GM18505 (cell line): Measurements from ENCODE around the gene SLC17A3.

Experiments
- ATAC-seq: cut with Tn5 transposase; IDR thresholded peaks from one replicate; pipeline ENCODE4 v1.9.1; 2021; ENCODE audit not compliant: unreplicated experiment
- POLR2A ChIP-seq: IDR thresholded peaks from 4 replicates; pipeline ENCODE4 v1.6.1; 2011; ENCODE audit warnings: borderline replicate concordance; ENCODE audit not compliant: insufficient read depth, insufficient read length; ENCODE audit errors: extremely low read depth

SLC17A3 gene, protein sequence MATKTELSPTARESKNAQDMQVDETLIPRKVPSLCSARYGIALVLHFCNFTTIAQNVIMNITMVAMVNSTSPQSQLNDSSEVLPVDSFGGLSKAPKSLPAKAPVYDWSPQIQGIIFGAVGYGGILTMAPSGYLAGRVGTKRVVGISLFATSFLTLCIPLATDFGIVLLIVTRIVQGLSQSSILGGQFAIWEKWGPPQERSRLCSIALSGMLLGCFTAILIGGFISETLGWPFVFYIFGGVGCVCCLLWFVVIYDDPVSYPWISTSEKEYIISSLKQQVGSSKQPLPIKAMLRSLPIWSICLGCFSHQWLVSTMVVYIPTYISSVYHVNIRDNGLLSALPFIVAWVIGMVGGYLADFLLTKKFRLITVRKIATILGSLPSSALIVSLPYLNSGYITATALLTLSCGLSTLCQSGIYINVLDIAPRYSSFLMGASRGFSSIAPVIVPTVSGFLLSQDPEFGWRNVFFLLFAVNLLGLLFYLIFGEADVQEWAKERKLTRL

DNA sequence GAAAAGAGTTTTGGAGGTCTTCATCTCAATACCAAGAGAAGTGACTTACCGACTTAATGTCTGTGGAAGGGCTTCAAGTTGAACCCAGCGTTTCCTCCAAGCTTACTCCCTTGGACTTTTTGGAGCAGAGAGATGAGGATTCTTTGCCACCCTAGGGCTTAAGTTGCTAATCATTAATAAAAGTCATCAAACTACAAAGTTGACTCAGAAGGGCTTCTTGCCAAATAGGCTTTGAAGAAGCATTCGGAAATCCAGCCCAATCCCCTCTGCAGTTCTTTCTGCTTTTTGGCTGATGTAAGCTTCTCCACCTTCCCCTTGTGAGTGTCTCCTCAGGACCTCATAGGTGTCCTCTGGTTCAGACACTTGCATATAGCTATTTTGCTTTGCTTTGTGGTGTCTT is at the start of gene SLC17A3:
Gene SLC17A3, minus strand, starts transcription at position 126 of the 400 bp plus-strand sequence. CDS start 5,856 bp downstream, outside the sequence.
- no peak for ATAC-seq
- TF ChIP-seq POLR2A, result no peak

DNA sequence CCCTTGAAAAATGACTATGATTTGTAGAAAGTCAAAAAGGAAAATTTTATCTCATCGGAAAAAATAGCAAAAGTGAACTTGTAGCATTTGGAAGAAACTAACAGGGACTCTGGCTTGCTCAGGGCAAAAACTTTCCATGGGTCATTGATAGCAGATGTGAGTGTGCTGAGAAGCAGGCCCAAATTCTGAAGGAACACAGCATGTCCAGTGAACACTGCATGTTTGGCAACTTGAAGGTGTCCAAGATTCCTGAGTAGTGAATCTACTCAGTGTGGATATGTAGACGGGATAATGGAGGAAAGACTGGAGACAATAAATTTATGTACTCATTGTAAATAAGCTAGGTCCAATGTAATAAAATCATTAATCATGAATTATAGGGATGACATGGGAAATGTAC is 48.3 kb upstream of the SLC17A3 start:
- TF ChIP-seq POLR2A, result no peak
- no peak for ATAC-seq

DNA sequence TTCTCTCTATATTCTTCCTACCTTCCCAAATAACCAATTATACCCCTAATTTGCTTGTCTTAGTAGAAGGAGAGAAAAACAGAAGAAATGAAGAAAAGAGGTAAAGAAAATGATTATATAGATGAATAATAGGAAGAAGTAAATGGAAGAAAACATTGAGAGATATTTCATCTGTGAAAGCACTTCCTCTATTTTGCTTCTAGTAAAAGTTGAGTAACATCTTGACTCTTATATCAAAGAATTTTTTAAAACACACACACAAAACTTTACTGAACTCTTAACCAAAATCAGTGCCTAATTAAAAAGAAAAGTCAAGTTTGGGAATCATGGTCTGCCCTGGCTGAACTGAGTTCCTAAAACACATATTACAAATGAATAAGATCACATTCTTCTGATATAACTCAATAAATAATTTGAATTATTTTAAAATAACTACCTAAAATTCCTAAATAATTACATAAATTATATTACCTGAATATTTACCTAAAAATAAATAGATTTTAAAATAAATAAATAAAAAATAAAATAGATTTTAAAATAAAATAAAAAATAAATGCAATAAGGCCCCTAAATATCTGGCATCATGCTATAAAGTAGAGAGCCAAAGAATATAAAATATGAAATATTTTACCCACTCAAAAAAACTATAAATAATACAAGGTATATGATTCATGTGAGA is 47.6 kb upstream of the SLC17A3 start:
- TF ChIP-seq POLR2A, result no peak
- no peak for ATAC-seq

DNA sequence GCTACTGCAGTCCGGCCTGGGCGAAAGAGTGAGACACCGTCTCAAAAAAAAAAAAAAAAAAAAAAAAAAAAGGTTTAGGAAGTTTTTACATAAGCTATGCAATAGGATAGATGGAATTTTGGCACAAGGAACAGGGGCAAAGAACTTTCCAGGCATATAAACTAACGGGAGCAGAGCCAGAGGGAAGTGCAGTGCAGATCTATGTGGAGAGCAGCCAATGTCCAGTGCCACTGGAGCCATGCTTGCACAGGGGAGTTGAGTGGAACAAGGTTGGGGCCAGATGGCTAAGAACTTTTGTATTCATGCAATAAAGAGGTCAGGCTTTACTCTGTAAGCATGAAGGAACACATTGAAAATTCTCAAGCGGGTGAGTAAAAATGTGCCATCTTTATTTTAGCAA is 45.6 kb upstream of the SLC17A3 start:
- no peak for ATAC-seq
- TF ChIP-seq POLR2A, result no peak

DNA sequence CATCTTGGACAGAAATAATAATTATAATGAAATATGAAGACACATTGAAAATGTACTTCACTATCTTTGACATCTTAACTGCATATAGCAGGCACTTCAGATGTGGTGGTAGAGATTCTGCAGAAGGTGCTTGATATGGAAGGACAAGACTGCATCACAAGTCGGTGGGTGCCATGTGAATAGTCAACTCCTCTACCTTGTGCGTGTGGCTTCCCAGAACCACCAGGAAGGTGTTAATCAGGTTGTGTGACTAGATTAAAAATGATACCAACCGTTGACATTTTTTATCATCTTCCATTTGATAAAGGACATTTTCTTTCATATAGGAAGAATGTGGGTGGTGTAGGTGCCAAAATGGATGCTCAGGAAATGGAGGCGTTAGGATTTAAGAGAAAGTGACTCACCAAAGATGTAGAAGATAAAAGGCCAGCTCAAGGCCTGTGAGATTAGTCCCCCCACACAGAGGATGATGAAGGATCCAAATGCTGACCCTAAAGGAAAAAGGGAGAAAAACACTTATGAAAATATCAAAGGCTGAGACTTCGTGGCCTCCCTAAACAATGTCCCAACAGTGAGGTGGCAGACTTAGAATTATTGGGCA is 44.1 kb upstream of the SLC17A3 start:
- no peak for ATAC-seq
- no peak for TF ChIP-seq POLR2A

DNA sequence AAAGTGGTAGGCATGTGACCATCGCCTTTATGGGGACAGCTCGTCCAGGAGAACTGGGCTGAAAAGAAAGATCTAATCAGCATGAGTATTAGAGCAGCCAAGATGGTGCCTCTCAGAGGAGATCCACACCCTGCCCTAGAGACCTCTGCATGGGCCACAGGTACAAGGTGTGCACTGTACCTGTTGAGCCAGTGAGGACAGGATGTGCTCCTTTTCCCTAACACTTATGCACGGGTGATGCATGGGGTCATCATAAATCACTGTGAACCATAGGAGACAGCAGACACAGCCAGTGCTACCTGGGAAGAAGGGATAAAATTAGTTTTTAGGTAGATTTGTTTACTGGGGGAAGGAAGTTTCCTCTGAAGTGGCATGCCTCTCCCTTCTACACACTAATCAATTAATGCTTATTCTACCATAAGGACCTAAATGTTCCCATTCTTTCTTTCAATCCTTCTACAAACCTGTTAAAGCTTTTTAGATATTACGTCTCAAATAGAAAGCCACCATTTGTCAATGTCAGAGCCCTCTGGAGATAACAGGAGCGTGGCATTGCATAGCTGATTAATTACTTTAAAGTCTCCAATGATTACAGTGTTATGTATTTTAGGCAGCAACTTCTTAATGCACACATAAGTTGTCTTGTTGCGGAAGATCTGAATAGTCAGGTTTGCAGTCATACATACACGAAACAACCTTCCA is 42.9 kb upstream of the SLC17A3 start:
- ATAC-seq, result no peak
- no peak for TF ChIP-seq POLR2A

DNA sequence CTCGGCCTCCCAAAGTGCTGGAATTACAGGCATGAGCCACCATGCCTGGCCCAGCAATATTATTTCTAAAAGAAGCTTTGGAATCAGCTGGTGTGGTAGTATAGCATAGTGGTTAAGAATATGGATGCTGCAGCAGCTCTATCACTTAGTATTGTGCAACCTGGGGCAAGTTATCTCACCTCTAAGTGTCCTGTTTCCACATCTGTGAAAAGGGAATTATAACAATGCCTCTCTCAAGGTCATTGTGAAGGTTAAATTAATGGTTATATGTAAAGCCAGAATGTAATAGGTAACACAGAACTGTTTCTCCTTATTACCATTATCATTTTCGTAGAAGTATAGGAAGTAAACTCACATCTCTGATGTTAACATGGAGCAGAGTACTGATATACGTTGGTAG is 42.3 kb upstream of the SLC17A3 start:
- TF ChIP-seq POLR2A, result no peak
- no peak for ATAC-seq

DNA sequence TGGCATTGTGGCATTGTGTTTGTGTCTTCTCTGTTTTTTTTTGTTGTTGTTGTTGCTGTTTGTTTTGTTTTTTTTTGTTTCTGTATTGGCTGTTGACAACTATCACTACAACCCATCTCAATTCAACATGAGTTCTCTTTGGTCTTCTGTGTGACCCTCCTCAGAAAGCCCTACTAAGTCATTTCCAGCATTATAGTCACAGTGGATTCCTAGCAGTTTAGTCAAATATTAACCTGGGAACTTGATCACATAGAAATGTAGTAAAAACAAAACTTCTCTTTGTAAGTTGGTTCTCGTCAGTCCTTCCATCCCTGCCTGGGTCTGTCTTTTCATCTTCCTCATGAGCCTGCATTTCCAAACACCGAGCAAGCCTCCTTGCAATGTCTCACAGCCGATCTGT is 39.7 kb upstream of the SLC17A3 start:
- no peak for TF ChIP-seq POLR2A
- ATAC-seq, result no peak

DNA sequence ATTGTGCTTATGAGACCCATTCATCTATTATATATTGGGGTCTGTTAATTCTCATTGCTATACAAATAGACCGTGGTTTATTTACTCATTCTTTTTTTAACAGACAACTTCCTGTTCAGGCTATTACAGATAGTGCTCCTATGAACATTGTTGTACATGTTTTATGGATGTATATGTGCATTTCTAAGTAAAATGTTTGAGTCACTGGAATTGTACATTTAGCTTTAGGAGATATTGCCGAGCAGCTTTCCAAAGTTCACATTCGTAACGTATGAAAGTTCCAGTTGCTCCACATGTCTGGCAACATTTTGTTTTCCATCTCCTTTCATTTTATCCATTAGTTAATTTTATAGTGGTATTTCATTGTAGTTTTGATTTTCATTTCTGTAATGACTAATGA is 37.3 kb upstream of the SLC17A3 start:
- TF ChIP-seq POLR2A, result no peak
- no peak for ATAC-seq

DNA sequence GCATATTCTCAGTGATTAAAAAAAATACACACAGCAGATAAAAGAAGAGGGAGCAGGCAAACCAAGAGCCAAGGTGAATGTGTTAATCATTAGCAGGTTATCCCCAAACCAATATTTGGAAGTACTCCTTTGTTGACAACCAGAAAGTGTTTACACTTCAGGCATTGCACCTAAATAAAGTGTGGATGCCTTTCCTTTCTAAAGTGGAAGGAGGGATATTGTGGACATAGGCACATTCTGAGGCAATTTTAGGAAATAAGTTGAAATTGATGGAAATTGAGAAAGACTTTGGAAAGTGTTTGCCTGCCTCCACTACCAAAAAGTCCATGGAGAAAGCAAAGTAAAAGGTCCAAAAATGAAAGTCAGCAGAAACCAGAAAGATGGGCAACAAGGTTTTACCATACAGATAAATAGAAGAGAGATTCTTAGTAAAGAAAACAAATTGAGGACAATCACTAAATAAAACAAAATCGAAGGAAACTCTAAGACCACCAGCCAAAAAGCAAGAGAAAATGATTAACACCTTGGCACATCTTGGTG is 33.5 kb upstream of the SLC17A3 start:
- no peak for TF ChIP-seq POLR2A
- ATAC-seq, result no peak

DNA sequence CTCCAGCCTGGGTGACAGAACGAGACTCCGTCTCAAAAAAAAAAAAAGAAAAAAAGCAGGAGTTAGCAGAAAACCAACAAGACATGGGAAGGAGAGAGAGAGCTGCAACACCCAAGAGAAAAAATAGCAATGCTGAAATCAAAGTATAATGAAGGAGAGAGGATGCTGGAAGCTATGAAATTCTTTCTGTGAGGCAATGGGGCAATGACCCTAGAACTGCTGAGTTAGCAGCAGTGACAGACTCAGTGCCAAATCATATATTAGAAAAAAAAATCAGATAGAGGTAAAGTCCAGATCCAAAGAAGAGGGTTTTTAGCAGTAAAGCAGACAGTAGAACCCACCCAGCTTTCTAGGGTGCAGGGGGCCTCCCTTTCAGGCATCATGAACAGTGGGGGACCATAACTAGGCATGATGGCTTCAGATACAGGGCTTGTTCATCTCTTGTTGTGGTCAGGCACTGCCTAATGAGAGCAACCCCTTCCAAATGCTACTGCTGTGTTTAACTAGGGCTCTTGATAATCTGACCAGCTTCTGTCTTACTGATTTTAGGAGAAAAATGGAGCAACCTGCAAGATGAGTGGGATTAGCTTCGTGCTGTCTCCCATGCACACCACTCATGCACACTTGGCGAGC is 29.5 kb upstream of the SLC17A3 start:
- no peak for TF ChIP-seq POLR2A
- ATAC-seq, result no peak

DNA sequence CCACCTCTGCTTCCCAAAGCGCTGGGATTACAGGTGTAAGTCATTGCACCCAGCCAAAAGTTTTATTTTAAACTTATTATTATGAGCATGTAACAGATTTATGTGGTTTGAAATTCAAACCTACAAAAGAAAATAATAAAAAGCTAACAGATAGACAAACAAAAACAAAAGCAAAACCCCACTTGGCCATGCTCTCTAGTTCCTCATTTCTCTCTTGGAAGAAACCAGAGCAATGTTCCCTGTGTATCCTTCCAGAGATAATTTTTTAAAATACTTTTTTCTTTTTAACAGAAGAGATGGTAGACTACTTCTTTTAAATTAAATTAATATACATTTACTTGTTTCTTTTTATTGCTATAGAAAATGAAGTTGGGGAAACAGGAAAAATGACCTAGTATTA is 28.0 kb upstream of the SLC17A3 start:
- no peak for TF ChIP-seq POLR2A
- ATAC-seq, result no peak
